ENCODE measurements around the gene CASP6. TPM values are rescaled to one million over a fixed set of nuclear protein-coding genes. Genes with fewer than 3 reads are reported as not detected.

Gene CASP6
- total RNA-seq: 10 to 100 TPM; 30.5 to 32.4 TPM

- peaks cover 38% of the 10 kb centered on the region for H3K4me1 Mint-ChIP-seq
- DNase-seq: peak; percentile 83
- POLR2A ChIA-PET: interaction anchor here (1.0 to 4.9 kb wide), 11 partner anchors 11 to 270 kb away, joined by 3 to 39 read pairs (median 5); partner anchors contain the start of genes GAR1, MCUB, PLA2G12A and SEC24B
- peaks cover 33% of the 10 kb centered on the region for H3K36me3 Mint-ChIP-seq (ENCODE audit: low read depth)
- H3K9me3 Mint-ChIP-seq: no peaks in the 10 kb centered on the region
- peak within 1 kb of the TSS; percentile 93 for H3K4me3 Mint-ChIP-seq
- no peaks in the 10 kb centered on the region for H3K27me3 Mint-ChIP-seq
- CTCF ChIA-PET: interaction anchor here (0.8 to 6.2 kb wide), 13 partner anchors 12 to 271 kb away, joined by 3 to 33 read pairs (median 5); partner anchors contain the start of genes MCUB, PLA2G12A and SEC24B
- peak within 1 kb of the TSS; percentile 87 for H3K27ac Mint-ChIP-seq
Observed at GRCh38 chr4:109702950-109703663, at the start of gene CASP6. TSS of gene CASP6 (minus strand) at chr4:109703445. CDS start at chr4:109703395, 50 bp downstream.

- CTCF ChIA-PET: interaction anchor here (1.7 kb wide), 1 partner anchor 49 kb away, joined by 6 read pairs; the partner anchor contains the start of gene CASP6
- Mint-ChIP-seq H3K27ac (no peak overlapping the region), H3K4me1 (no peaks in the 10 kb centered on the region), H3K36me3 (ENCODE audit: low read depth) (no peaks in the 10 kb centered on the region), H3K27me3 (peaks cover 7% of the 10 kb centered on the region), H3K9me3 (no peaks in the 10 kb centered on the region), H3K4me3 (no peak overlapping the region)
- DNase-seq: no peak
- POLR2A ChIA-PET: interaction anchor here (1.2 to 1.3 kb wide), 2 partner anchors 22 to 191 kb away, joined by 4 to 8 read pairs; no protein-coding TSS in a partner anchor
Observed at GRCh38 chr4:109752525-109752924, 49.3 kb upstream of the CASP6 start.

DNA sequence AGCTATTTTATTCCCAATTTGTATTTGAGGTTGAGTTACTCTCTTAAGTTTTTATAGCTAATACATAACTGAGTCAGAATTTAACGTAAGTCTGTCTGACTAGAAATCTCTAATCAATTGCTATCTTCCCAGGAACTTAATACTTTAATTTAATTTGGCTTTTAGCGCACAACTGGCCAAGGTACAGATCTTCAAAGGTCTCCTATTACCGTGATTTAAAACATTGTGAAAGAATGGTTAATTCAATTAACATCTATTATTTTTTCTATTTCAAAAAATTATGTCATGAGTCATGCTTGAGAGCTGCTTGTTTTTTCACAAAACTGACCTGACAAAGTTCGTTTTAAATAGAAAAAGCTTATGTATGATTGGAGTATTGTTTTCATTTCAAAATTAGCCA is 48.6 kb upstream of the CASP6 start:
- H3K27me3 Mint-ChIP-seq: peaks cover 7% of the 10 kb centered on the region
- DNase-seq: no peak
- H3K27ac Mint-ChIP-seq: no peak overlapping the region
- POLR2A ChIA-PET: interaction anchor here (1.2 to 1.3 kb wide), 2 partner anchors 21 to 191 kb away, joined by 4 to 8 read pairs; no protein-coding TSS in a partner anchor
- H3K4me1 Mint-ChIP-seq: no peaks in the 10 kb centered on the region
- CTCF ChIA-PET: interaction anchor here (1.7 kb wide), 1 partner anchor 48 kb away, joined by 6 read pairs; the partner anchor contains the start of gene CASP6
- H3K4me3 Mint-ChIP-seq: no peak overlapping the region
- no peaks in the 10 kb centered on the region for H3K9me3 Mint-ChIP-seq
- H3K36me3 Mint-ChIP-seq (ENCODE audit: low read depth): no peaks in the 10 kb centered on the region

DNA sequence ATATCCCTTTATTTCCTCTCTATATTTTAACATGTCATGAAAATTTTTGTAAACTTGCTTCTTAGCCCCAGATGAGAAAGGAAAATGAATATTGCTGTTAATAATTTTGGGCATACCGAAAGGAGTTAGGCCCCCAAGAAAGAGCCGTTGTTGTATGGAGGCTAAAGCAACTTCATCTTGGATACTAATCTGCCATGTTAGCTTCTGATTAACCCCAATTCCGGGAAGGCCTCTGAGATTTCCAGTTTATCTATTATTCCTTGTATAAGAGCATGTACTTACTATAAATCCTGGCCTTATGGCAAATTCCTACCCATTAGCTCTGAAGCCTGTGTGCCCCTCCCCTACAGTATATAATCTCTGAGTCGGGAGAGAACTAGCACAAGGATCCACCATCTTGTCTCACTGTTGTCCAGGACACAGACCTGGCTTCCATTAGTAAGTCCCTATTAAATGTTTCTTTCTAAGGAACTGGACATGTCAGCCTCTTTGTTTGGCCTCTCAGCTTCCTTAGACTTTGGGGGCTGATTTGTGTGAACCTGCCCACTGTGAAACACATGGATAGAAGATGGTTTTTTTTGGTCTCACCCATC is 47.5 kb upstream of the CASP6 start:
- no peaks in the 10 kb centered on the region for H3K4me1 Mint-ChIP-seq
- no peaks in the 10 kb centered on the region for H3K36me3 Mint-ChIP-seq (ENCODE audit: low read depth)
- ChIA-PET POLR2A (no interaction called here), CTCF (interaction anchor here (0.7 to 1.1 kb wide), 2 partner anchors 176 to 318 kb away, joined by 3 read pairs; partner anchors contain the start of gene SEC24B)
- H3K9me3 Mint-ChIP-seq: no peaks in the 10 kb centered on the region
- H3K27ac Mint-ChIP-seq: no peak overlapping the region
- H3K4me3 Mint-ChIP-seq: no peak overlapping the region
- peaks cover 8% of the 10 kb centered on the region for H3K27me3 Mint-ChIP-seq
- no peak for DNase-seq

- H3K4me1 Mint-ChIP-seq: no peaks in the 10 kb centered on the region
- no peak overlapping the region for H3K4me3 Mint-ChIP-seq
- DNase-seq: no peak
Observed at GRCh38 chr4:109749388-109750082, 46.3 kb upstream of the CASP6 start.

DNA sequence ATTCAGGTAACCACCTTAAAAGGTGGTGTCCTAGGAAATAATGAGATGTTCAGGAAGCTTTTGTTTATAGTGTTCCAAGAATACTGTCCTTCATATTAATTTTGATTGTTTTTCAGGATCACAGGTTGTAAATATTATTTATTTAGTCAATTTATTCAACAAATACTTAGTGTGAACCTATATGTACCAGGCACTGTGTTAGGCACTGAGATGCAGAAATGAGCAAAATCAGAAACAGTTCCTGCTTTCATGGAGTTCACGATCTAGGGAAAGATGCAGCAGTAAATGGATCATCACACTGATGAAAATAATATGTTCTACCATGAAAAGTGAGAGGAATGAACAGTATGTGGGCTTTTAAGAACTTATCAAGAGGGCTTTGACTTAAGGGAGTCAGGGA is 44.9 kb upstream of the CASP6 start:
- no peaks in the 10 kb centered on the region for H3K4me1 Mint-ChIP-seq
- no peaks in the 10 kb centered on the region for H3K36me3 Mint-ChIP-seq (ENCODE audit: low read depth)
- H3K27ac Mint-ChIP-seq: no peak overlapping the region
- peaks cover 6% of the 10 kb centered on the region for H3K27me3 Mint-ChIP-seq
- no peaks in the 10 kb centered on the region for H3K9me3 Mint-ChIP-seq
- ChIA-PET CTCF (interaction anchor here (0.7 kb wide), 1 partner anchor 318 kb away, joined by 3 read pairs; no protein-coding TSS in a partner anchor), POLR2A (no interaction called here)
- H3K4me3 Mint-ChIP-seq: no peak overlapping the region
- no peak for DNase-seq

More at GRCh38 chr4:109749388-109750082, 46.3 kb upstream of the CASP6 start:
- Mint-ChIP-seq H3K36me3 (ENCODE audit: low read depth) (no peaks in the 10 kb centered on the region), H3K9me3 (no peaks in the 10 kb centered on the region), H3K27me3 (peaks cover 6% of the 10 kb centered on the region), H3K27ac (no peak overlapping the region)
- POLR2A ChIA-PET: no interaction called here
- CTCF ChIA-PET: no interaction called here

GRCh38 chr4:109746728-109747127 is 43.5 kb upstream of the CASP6 start:
- POLR2A ChIA-PET: no interaction called here

DNA sequence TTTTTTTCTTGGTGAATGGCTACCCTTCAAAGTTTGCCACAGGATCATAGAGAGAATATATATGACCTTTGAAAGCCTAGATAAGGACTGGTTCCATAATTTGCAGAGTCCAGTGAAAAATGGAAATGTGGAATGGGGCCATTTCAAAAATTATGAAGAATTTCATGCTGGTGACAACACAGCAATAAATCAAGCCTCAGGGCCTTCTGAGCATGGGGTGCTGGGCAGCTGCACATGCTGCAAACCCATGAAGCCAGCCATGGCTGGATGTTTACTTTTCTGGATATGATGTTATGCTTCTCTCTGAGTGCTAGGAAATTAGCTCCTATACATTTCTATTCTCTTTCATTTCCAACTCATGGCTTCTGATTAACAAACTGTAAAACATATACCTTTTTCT is 42.6 kb upstream of the CASP6 start:
- Mint-ChIP-seq H3K36me3 (ENCODE audit: low read depth) (no peaks in the 10 kb centered on the region), H3K9me3 (no peaks in the 10 kb centered on the region), H3K27ac (no peak overlapping the region), H3K4me3 (no peak overlapping the region), H3K27me3 (peaks cover 6% of the 10 kb centered on the region), H3K4me1 (no peaks in the 10 kb centered on the region)
- no peak for DNase-seq
- CTCF ChIA-PET: no interaction called here
- POLR2A ChIA-PET: no interaction called here

More at GRCh38 chr4:109746728-109747127, 43.5 kb upstream of the CASP6 start:
- Mint-ChIP-seq H3K27me3 (peaks cover 6% of the 10 kb centered on the region), H3K9me3 (no peaks in the 10 kb centered on the region), H3K36me3 (ENCODE audit: low read depth) (no peaks in the 10 kb centered on the region), H3K27ac (no peak overlapping the region), H3K4me3 (no peak overlapping the region), H3K4me1 (no peaks in the 10 kb centered on the region)
- CTCF ChIA-PET: no interaction called here
- DNase-seq: no peak

DNA sequence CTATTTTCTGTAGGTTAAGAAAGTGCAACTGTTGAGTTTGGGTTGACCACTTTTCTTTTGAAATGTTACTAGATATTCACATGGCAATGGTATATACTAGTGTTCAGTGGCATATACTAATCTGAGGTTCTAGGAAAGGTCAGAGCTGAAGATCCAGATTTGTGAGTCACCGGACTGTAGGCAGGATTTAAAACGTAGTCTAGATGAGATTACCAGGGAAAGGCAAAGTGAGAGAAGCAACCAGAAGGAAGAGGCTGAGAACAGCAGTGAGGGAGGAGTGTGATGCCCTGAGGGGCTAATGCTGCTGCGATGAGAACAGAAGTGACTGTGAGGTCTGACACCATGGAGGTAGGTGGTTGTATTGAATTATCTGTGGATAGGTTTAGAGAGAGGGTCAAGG is 36.3 kb upstream of the CASP6 start:
- H3K4me1 Mint-ChIP-seq: no peaks in the 10 kb centered on the region
- CTCF ChIA-PET: interaction anchor here (1.1 kb wide), 1 partner anchor 87 kb away, joined by 3 read pairs; no protein-coding TSS in a partner anchor
- H3K36me3 Mint-ChIP-seq (ENCODE audit: low read depth): no peaks in the 10 kb centered on the region
- no peak for DNase-seq
- H3K4me3 Mint-ChIP-seq: no peak overlapping the region
- H3K27me3 Mint-ChIP-seq: peaks cover 5% of the 10 kb centered on the region
- POLR2A ChIA-PET: no interaction called here
- no peaks in the 10 kb centered on the region for H3K9me3 Mint-ChIP-seq
- H3K27ac Mint-ChIP-seq: no peak overlapping the region

DNA sequence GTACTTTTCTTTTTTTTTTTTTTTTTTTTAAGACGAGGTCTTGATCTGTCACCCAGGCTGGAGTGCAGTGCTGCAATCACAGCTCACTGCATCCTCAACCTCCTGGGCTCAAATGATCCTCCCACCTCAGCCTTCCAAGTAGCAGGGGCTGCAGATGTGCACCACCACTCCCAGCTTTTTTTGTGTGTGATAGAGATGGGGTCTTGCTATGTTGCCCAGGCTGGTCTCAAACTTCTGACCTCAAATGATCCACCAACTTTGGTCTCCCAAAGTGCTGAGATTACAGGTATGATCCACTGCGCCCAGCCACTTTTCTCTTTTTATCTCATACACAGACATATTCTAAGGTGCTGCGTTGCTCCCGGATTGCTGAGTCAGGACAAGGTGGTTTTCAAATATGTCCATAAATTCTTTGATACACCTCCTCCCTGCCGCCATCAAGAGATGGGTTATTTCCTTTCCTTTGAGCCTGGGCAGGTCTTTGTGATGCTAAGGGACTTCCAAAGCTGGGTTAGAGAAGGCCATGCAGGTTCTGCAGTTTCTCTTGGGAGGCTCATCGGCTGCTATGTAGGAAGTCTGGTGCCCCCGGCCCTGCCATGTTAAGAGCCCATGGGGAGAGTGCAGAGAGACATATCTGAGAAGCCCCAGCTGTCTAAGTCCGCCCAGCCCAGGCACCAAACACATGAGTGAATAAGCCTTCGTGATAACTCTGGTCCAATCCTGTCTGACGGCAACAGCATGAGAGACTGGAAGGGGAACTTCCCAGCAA is 35.0 kb upstream of the CASP6 start:
- Mint-ChIP-seq H3K36me3 (ENCODE audit: low read depth) (no peaks in the 10 kb centered on the region), H3K4me1 (no peaks in the 10 kb centered on the region), H3K27ac (no peak overlapping the region), H3K9me3 (no peaks in the 10 kb centered on the region), H3K4me3 (no peak overlapping the region), H3K27me3 (peaks cover 7% of the 10 kb centered on the region)
- CTCF ChIA-PET: no interaction called here
- no peak for DNase-seq
- POLR2A ChIA-PET: no interaction called here

GRCh38 chr4:109735566-109736365 is 32.5 kb upstream of the CASP6 start:
- Mint-ChIP-seq H3K4me3 (no peak overlapping the region), H3K9me3 (no peaks in the 10 kb centered on the region), H3K27me3 (peaks cover 8% of the 10 kb centered on the region), H3K4me1 (no peaks in the 10 kb centered on the region), H3K27ac (no peak overlapping the region), H3K36me3 (ENCODE audit: low read depth) (no peaks in the 10 kb centered on the region)
- ChIA-PET POLR2A (no interaction called here), CTCF (no interaction called here)
- DNase-seq: no peak

DNA sequence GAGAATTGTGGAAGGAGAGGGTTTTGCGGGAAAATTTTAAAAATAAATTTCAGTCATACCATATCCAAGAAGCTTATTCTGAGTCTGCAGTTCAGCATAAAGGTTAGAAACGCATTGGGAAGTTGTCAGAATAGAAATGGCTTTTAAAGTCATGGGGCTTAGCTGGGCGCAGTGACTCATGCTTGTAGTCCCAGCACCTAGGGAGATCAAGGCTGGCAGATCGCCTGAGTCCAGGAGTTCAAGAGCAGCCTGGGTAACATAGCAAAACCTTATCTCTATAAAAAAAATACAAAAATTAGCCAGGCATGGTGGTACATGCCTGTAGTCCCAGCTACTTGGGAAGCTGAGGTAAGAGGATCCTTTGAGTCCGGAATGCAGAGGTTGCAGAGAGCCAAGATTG is 30.5 kb upstream of the CASP6 start:
- DNase-seq: no peak
- Mint-ChIP-seq H3K4me1 (peaks cover 12% of the 10 kb centered on the region), H3K36me3 (ENCODE audit: low read depth) (no peaks in the 10 kb centered on the region), H3K27ac (no peak overlapping the region), H3K27me3 (peaks cover 3% of the 10 kb centered on the region), H3K4me3 (no peak overlapping the region), H3K9me3 (no peaks in the 10 kb centered on the region)
- ChIA-PET CTCF (interaction anchor here (1.2 kb wide), 1 partner anchor 32 kb away, joined by 3 read pairs; no protein-coding TSS in a partner anchor), POLR2A (no interaction called here)

Measured in activated CD4-positive, alpha-beta memory T cell treated with anti-CD3 and anti-CD28 coated beads, Interleukin-2, amount 10 ng/mL, durations not matched to agents 7 days and 5 days (primary cell).